H1 (cell line): Measurements from ENCODE around the gene ETV2. TPM values are rescaled to one million over a fixed set of nuclear protein-coding genes. Genes with fewer than 3 reads are reported as not detected.

Experiments
- CTCF ChIA-PET: fragments of 300-600 bp; sonication (Branson Sonifier 250); formaldehyde crosslinking; loops from one replicate; lab custom pipeline; 2021; ENCODE audit not compliant: partially characterized antibody; lab: Charles Lee
- POLR2A ChIA-PET: fragments of 300-600 bp; sonication (Branson Sonifier 250); formaldehyde crosslinking; loops from one replicate; lab custom pipeline; 2021; ENCODE audit warnings: inconsistent platforms; ENCODE audit not compliant: partially characterized antibody; lab: Charles Lee
- DNase-seq, 2 experiments: peaks; one replicate each; pipeline versions ENCODE4 v3.0.0 to v3.0.0-alpha.2; 2010 to 2022; ENCODE audit warnings: low spot score in 2 of 2, low read depth in 1 of 2, mixed read lengths in 1 of 2
- FAIRE-seq: peaks from 2 replicates; lab custom pipeline; 2011; peaks lifted over from hg19 to GRCh38; lab: Jason Lieb, UNC
- H2AFZ ChIP-seq: 2 replicates; pipeline ENCODE4 v1.8.1; 2012; ENCODE audit warnings: low read length, inconsistent platforms
- H2AK5ac ChIP-seq: 2 replicates; pipeline ENCODE4 v1.6.1; 2013; ENCODE audit warnings: low read depth, low read length
- H2BK120ac ChIP-seq: replicated peaks from 2 replicates; pipeline ENCODE3; 2013; ENCODE audit warnings: low read depth, low read length, inconsistent platforms
- H2BK12ac ChIP-seq: 2 replicates; pipeline ENCODE4 v1.6.1; 2013; ENCODE audit warnings: low read depth, low read length
- H2BK15ac ChIP-seq: 2 replicates; pipeline ENCODE4 v1.6.1; 2013; ENCODE audit warnings: low read length
- H2BK20ac ChIP-seq: 2 replicates; pipeline ENCODE4 v1.6.1; 2013; ENCODE audit warnings: low read length
- H2BK5ac ChIP-seq: 2 replicates; pipeline ENCODE4 v1.6.1; 2013; ENCODE audit warnings: low read depth, low read length
- H3K14ac ChIP-seq: 2 replicates; pipeline ENCODE4 v1.6.1; 2013; ENCODE audit warnings: inconsistent platforms; ENCODE audit not compliant: insufficient read length
- H3K18ac ChIP-seq: 2 replicates; pipeline ENCODE4 v1.6.1; 2013; ENCODE audit warnings: low read length; ENCODE audit errors: extremely low read depth
- H3K23ac ChIP-seq: 2 replicates; pipeline ENCODE4 v1.6.1; 2013; ENCODE audit warnings: inconsistent platforms; ENCODE audit not compliant: insufficient read length
- H3K23me2 ChIP-seq: 2 replicates; pipeline ENCODE4 v1.6.1; 2013; ENCODE audit warnings: low read depth, low read length
- H3K27ac ChIP-seq: 2 replicates; pipeline ENCODE4 v1.6.1; 2011; ENCODE audit warnings: low read depth, low read length, inconsistent platforms
- H3K27me3 ChIP-seq, 4 experiments: replicated peaks in 1 of 4; 1 replicate in 1 of 4; 2 replicates in 3 of 4; pipeline versions ENCODE4 v1.6.1 to v1.8.1; 2011 to 2013; ENCODE audit warnings: low read length in 3 of 4, mild to moderate bottlenecking in 3 of 4, inconsistent platforms in 2 of 4, mixed read lengths in 2 of 4, moderate library complexity in 1 of 4; ENCODE audit not compliant: control insufficient read depth in 3 of 4, insufficient read depth in 3 of 4; ENCODE audit errors: extremely low read depth in 1 of 4
- H3K36me3 ChIP-seq, 4 experiments: 2 replicates each; pipeline versions ENCODE4 v1.6.1 to v1.8.1; 2011 to 2013; ENCODE audit warnings: mild to moderate bottlenecking in 4 of 4, low read length in 3 of 4, moderate library complexity in 2 of 4, control low read depth in 1 of 4, inconsistent platforms in 1 of 4; ENCODE audit not compliant: insufficient read depth in 4 of 4, control insufficient read depth in 2 of 4
- H3K4ac ChIP-seq: replicated peaks from 2 replicates; pipeline ENCODE3; 2013; ENCODE audit warnings: low read length, low read depth, mixed read lengths, inconsistent platforms; ENCODE audit not compliant: insufficient read length
- H3K4me1 ChIP-seq, 4 experiments: replicated peaks in 1 of 4; 1 replicate in 1 of 4; 2 replicates in 3 of 4; pipeline versions ENCODE4 v1.6.1 to v1.8.1; 2011 to 2013; ENCODE audit warnings: low read length in 3 of 4, inconsistent platforms in 2 of 4, mixed read lengths in 1 of 4; ENCODE audit not compliant: insufficient read depth in 4 of 4, control insufficient read depth in 3 of 4
- H3K4me2 ChIP-seq, 2 experiments: 2 replicates each; pipeline versions ENCODE4 v1.6.1 to v1.8.1; 2011 to 2013; ENCODE audit warnings: low read depth in 2 of 2, low read length in 2 of 2, control low read depth in 1 of 2, inconsistent platforms in 1 of 2, mild to moderate bottlenecking in 1 of 2; ENCODE audit not compliant: insufficient read depth in 1 of 2
- H3K4me3 ChIP-seq, 4 experiments: fragments of 200-600, 300-600 bp in 1 of 4; sonication (generic), shearing (Covaris generic), sonication (Bioruptor Twin) in 1 of 4; 2 replicates each; pipeline versions ENCODE4 v1.5.1 to v1.8.1; 2011 to 2016; ENCODE audit warnings: low read length in 4 of 4, low read depth in 3 of 4, control low read depth in 2 of 4, inconsistent platforms in 2 of 4, mild to moderate bottlenecking in 2 of 4, mixed read lengths in 1 of 4, moderate library complexity in 1 of 4; ENCODE audit not compliant: insufficient read depth in 2 of 4; ENCODE audit errors: extremely low read depth in 1 of 4
- H3K56ac ChIP-seq: replicated peaks from 2 replicates; pipeline ENCODE3; 2013; ENCODE audit warnings: low read depth, mild to moderate bottlenecking, mixed read lengths, low read length, inconsistent platforms; ENCODE audit not compliant: insufficient read length
- H3K79me1 ChIP-seq: 2 replicates; pipeline ENCODE4 v1.6.1; 2013; ENCODE audit warnings: low read depth, low read length, control low read depth
- H3K79me2 ChIP-seq, 2 experiments: 2 replicates each; pipeline versions ENCODE4 v1.6.1 to v1.8.1; 2012 to 2013; ENCODE audit warnings: low read length in 2 of 2, mild to moderate bottlenecking in 2 of 2, inconsistent platforms in 1 of 2; ENCODE audit not compliant: insufficient read depth in 2 of 2, control insufficient read depth in 1 of 2
- H3K9ac ChIP-seq, 4 experiments: replicated peaks in 1 of 4; 1 replicate in 1 of 4; 2 replicates in 3 of 4; pipeline versions ENCODE4 v1.6.1 to v1.8.1; 2011 to 2013; ENCODE audit warnings: low read depth in 3 of 4, low read length in 3 of 4, control low read depth in 2 of 4, mild to moderate bottlenecking in 2 of 4, moderate library complexity in 2 of 4, inconsistent platforms in 1 of 4; ENCODE audit errors: extremely low read depth in 1 of 4
- H3K9me3 ChIP-seq, 2 experiments: 2 replicates each; pipeline versions ENCODE4 v1.6.1 to v1.8.1; 2012 to 2013; ENCODE audit warnings: mild to moderate bottlenecking in 2 of 2, moderate library complexity in 2 of 2, control low read depth in 1 of 2, inconsistent platforms in 1 of 2, low read depth in 1 of 2, low read length in 1 of 2, mixed read lengths in 1 of 2; ENCODE audit not compliant: insufficient read depth in 2 of 2
- H4K20me1 ChIP-seq, 2 experiments: replicated peaks in 1 of 2; 2 replicates each; pipeline versions ENCODE3 to v1.8.1; 2011 to 2013; ENCODE audit warnings: inconsistent platforms in 2 of 2, low read length in 2 of 2, mild to moderate bottlenecking in 1 of 2; ENCODE audit not compliant: insufficient read depth in 2 of 2, control insufficient read depth in 1 of 2
- H4K5ac ChIP-seq: 2 replicates; pipeline ENCODE4 v1.6.1; 2013; ENCODE audit warnings: low read length, low read depth, mixed read lengths, inconsistent platforms; ENCODE audit not compliant: insufficient read length
- H4K8ac ChIP-seq: 2 replicates; pipeline ENCODE4 v1.8.0; 2013; ENCODE audit warnings: mild to moderate bottlenecking, moderate library complexity, low read length, inconsistent platforms; ENCODE audit not compliant: insufficient read depth; ENCODE audit errors: extremely low read depth
- H4K91ac ChIP-seq: replicated peaks from 2 replicates; pipeline ENCODE3; 2013; ENCODE audit warnings: low read length, mixed read lengths, inconsistent platforms; ENCODE audit not compliant: insufficient read length
- SP4 ChIP-seq: IDR thresholded peaks from 2 replicates; pipeline ENCODE4 v1.6.1; 2012; ENCODE audit warnings: low read length, inconsistent platforms
- SRF ChIP-seq: IDR thresholded peaks from 2 replicates; pipeline ENCODE4 v1.6.1; 2011; ENCODE audit warnings: mild to moderate bottlenecking, low read depth, low read length, moderate library complexity
- WGBS, 2 experiments: shearing (Covaris generic) in 1 of 2; methylation state at CpG; one replicate each; pipeline versions ENCODE4 v1.1.6 to v1.1.7; 2013 to 2015; ENCODE audit warnings: low lambda C conversion rate in 2 of 2, mixed read lengths in 2 of 2, inconsistent platforms in 1 of 2, low coverage in 1 of 2, missing lambda C conversion rate in 1 of 2; ENCODE audit not compliant: insufficient replicate concordance in 2 of 2, insufficient coverage in 1 of 2, insufficient read length in 1 of 2; ENCODE audit errors: extremely low coverage in 1 of 2, missing lambda C conversion rate in 1 of 2; 5-methylcytosine and 5-hydroxymethylcytosine counted together
- polyA plus RNA-seq, 7 experiments: library from polyadenylated mRNA; depleted of rRNA in 3 of 7; stranded (reverse) in 5 of 7; unstranded in 2 of 7; fragments of >200 nt in 5 of 7; fragments of 200-250 nt in 2 of 7; gene quantifications; 1 replicate in 5 of 7; 2 replicates in 1 of 7; 4 replicates in 1 of 7; pipeline versions ENCODE4 v1.2.1 to v1.2.3, GENCODE V29; 2011 to 2013; ENCODE audit warnings: missing spikeins in 2 of 7, mixed read lengths in 2 of 7
- total RNA-seq: library from RNA; stranded (reverse); fragmentation: NEBNext Ultra II Directional; extraction: Animal tissue kit (Norgen Biotek cat#: 25700); gene quantifications from 2 replicates; pipeline ENCODE4 v1.2.1, GENCODE V29; 2021

The ETV2 gene
- total and polyA plus RNA-seq, 2 of the 8 experiments (the other 6 are each of a cell fraction or from before 2014, with no cell fraction given) = 0.88 to 1.3 TPM

DNA sequence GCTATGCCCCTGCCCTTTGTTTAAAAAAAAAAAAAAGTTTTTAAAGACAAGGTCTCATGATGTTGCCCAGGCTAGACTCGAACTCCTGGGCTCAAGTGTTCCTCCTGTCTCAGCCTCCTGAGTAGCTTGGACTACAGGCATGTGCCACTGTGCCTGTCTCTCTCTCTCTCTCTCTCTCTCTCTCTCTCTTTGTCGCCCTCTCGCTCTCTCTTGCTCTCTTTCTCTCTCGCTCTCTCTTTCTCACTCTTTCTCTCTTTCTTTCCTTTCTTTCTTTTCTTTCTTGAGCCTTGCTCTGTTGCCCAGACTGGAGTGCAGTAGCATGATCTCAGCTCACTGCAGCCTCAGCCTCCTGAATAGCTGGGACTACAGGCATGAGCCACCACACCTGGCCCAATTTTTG is 14.1 kb downstream of the ETV2 start:
- Histone ChIP-seq H3K4me3 (no peak overlapping the region), H3K23ac (no peak overlapping the region), H3K9ac (no peak overlapping the region), H3K18ac (no peak overlapping the region), H3K27ac (no peak overlapping the region)
- no peak for FAIRE-seq
- 65% methylated on average over 4 of the region's 4 CpGs; no CpG with 5 or more reads in 1 of the 2 experiments for WGBS, 2 experiments
- no peak for TF ChIP-seq SP4
- no peak for TF ChIP-seq SRF
- TF ChIP-seq, all 59 proteins: peak for 0
- H3K4me1 ChIP-seq = no peaks in the 10 kb centered on the region
- no peaks in the 10 kb centered on the region for H3K23me2 ChIP-seq
- H4K91ac ChIP-seq = no peak overlapping the region
- POLR2A ChIA-PET = interaction anchor here (0.6 kb wide), 2 partner anchors 16 to 70 kb away, joined by 3 read pairs; no protein-coding TSS in a partner anchor
- H4K8ac ChIP-seq = no peak overlapping the region
- H2BK5ac ChIP-seq = no peak overlapping the region
- H3K79me1 ChIP-seq = peaks cover 2% of the 10 kb centered on the region; the same call in 1 of the 2 replicates
- no peak overlapping the region for H3K56ac ChIP-seq
- CTCF ChIA-PET = interaction anchor here (0.8 to 3.3 kb wide), 7 partner anchors 14 to 303 kb away, joined by 3 to 15 read pairs (median 3); no protein-coding TSS in a partner anchor
- peaks cover 0 to 16% of the 10 kb centered on the region in 2 experiments for H4K20me1 ChIP-seq
- no peak overlapping the region for H2AK5ac ChIP-seq
- H3K9me3 ChIP-seq = peaks cover 0 to 2% of the 10 kb centered on the region in 2 experiments; a peak in 1 of 4 replicates
- no peak overlapping the region for H2BK12ac ChIP-seq
- H3K36me3 ChIP-seq = peaks cover 9 to 54% (median 37%) of the 10 kb centered on the region in 4 experiments
- H2BK120ac ChIP-seq = no peak overlapping the region
- no peak overlapping the region for H2BK15ac ChIP-seq
- no peak for DNase-seq
- no peak overlapping the region for H4K5ac ChIP-seq
- H3K14ac ChIP-seq = no peak overlapping the region
- H2BK20ac ChIP-seq = no peak overlapping the region
- H3K4ac ChIP-seq = no peak overlapping the region
- H3K27me3 ChIP-seq = no peaks in the 10 kb centered on the region
- H3K79me2 ChIP-seq = 0 out of 4 replicates have a peak, but pooled peaks cover 0 to 2% of the 10 kb centered on the region in 2 experiments
- no peak overlapping the region for H2AFZ ChIP-seq
- H3K4me2 ChIP-seq = no peak overlapping the region
